H1 (cell line): ENCODE data around the gene PDIA5. TPM values are rescaled to one million over a fixed set of nuclear protein-coding genes. Genes with fewer than 3 reads are reported as not detected.

ENCODE experiments used
- CBX5 ChIP-seq: fragments of 300-800, 300-1000 bp; sonication (generic); IDR thresholded peaks from 2 replicates; pipeline ENCODE4 v1.7.1; 2016; ENCODE audit warnings: antibody characterized with exemption, low read length, low read depth
- CEBPB ChIP-seq: IDR thresholded peaks from 2 replicates; pipeline ENCODE4 v1.6.1; 2012; ENCODE audit warnings: low read depth, low read length
- CHD7 ChIP-seq: fragments of 300-600 bp; sonication (generic); IDR thresholded peaks from 2 replicates; pipeline ENCODE4 v1.7.1; 2012; ENCODE audit warnings: low read length, moderate library complexity, mild to moderate bottlenecking, inconsistent platforms; ENCODE audit not compliant: insufficient replicate concordance
- CREB1 ChIP-seq: IDR thresholded peaks from 2 replicates; pipeline ENCODE4 v1.6.1; 2012; ENCODE audit warnings: inconsistent platforms
- CTBP2 ChIP-seq: IDR thresholded peaks from 2 replicates; pipeline ENCODE4 v1.7.0; 2011; ENCODE audit warnings: borderline replicate concordance, mild to moderate bottlenecking, moderate library complexity, mixed read lengths, low read length; ENCODE audit not compliant: insufficient read depth, insufficient read length
- EGR1 ChIP-seq: IDR thresholded peaks from 2 replicates; pipeline ENCODE4 v1.6.1; 2011; ENCODE audit warnings: low read depth, low read length, borderline replicate concordance
- FOSL1 ChIP-seq: IDR thresholded peaks from 2 replicates; pipeline ENCODE4 v1.6.1; 2011; ENCODE audit warnings: mild to moderate bottlenecking, low read depth, low read length, moderate library complexity; ENCODE audit not compliant: insufficient read depth
- HDAC2 ChIP-seq, 2 experiments: fragments of 300-600 bp in 1 of 2; sonication (generic) in 1 of 2; IDR thresholded peaks; 2 replicates each; pipeline ENCODE4 v1.6.1; 2011 to 2012; ENCODE audit warnings: low read depth in 2 of 2, low read length in 2 of 2, mild to moderate bottlenecking in 2 of 2, moderate library complexity in 2 of 2, borderline replicate concordance in 1 of 2, inconsistent platforms in 1 of 2
- HDAC6 ChIP-seq: IDR thresholded peaks from one replicate; pipeline ENCODE4 v1.7.1; 2012; ENCODE audit warnings: low read depth, mild to moderate bottlenecking, inconsistent platforms, low read length, moderate library complexity
- NRF1 ChIP-seq: IDR thresholded peaks from 2 replicates; pipeline ENCODE4 v1.6.1; 2011; ENCODE audit warnings: mild to moderate bottlenecking, low read depth, low read length, improper control_type of control experiment
- POLR2AphosphoS5 ChIP-seq: IDR thresholded peaks from 2 replicates; pipeline ENCODE4 v1.6.1; 2011; ENCODE audit warnings: low read depth, low read length
- SP1 ChIP-seq: IDR thresholded peaks from 2 replicates; pipeline ENCODE4 v1.6.1; 2011; ENCODE audit warnings: low read depth, low read length
- TBP ChIP-seq: IDR thresholded peaks from 2 replicates; pipeline ENCODE4 v1.6.1; 2011; ENCODE audit warnings: low read depth, low read length, improper control_type of control experiment
- polyA plus RNA-seq, 7 experiments: library from polyadenylated mRNA; depleted of rRNA in 3 of 7; stranded (reverse) in 5 of 7; unstranded in 2 of 7; fragments of >200 nt in 5 of 7; fragments of 200-250 nt in 2 of 7; gene quantifications; 1 replicate in 5 of 7; 2 replicates in 1 of 7; 4 replicates in 1 of 7; pipeline versions ENCODE4 v1.2.1 to v1.2.3, GENCODE V29; 2011 to 2013; ENCODE audit warnings: missing spikeins in 2 of 7, mixed read lengths in 2 of 7
- total RNA-seq: library from RNA; stranded (reverse); fragmentation: NEBNext Ultra II Directional; extraction: Animal tissue kit (Norgen Biotek cat#: 25700); gene quantifications from 2 replicates; pipeline ENCODE4 v1.2.1, GENCODE V29; 2021

PDIA5 gene
- total and polyA plus RNA-seq, 2 of the 8 experiments (the other 6 are each of a cell fraction or from before 2014, with no cell fraction given): 18.2 to 32.8 TPM

- no peak for TF ChIP-seq CHD7
- TF ChIP-seq CTBP2: no peak
- no peak for TF ChIP-seq NRF1
- TF ChIP-seq SP1: no peak
- TF ChIP-seq CREB1: no peak
- no peak for TF ChIP-seq HDAC6
- TF ChIP-seq CBX5: no peak
- no peak for TF ChIP-seq EGR1
- no peak for TF ChIP-seq FOSL1
- no peak for TF ChIP-seq HDAC2 (IDR thresholded peaks at IDR 0.05; ENCODE audit: borderline replicate concordance in 1 of 2, low read depth in 2 of 2, low read length in 2 of 2)
- no peak for TF ChIP-seq POLR2AphosphoS5
- TF ChIP-seq TBP: no peak
- no peak for TF ChIP-seq CEBPB
- TF ChIP-seq, all 59 proteins: peak for 0
Measured at GRCh38 chr3:123032057-123032456, 34.8 kb upstream of the PDIA5 start (continued).
